KOPT-K1 (cell line): ENCODE results near the gene PDE4A.

Experiments
- H3K27ac ChIP-seq: fragments of 200-600 bp; sonication (generic); 2 replicates; pipeline ENCODE4 v1.5.1; 2016; ENCODE audit warnings: antibody characterized with exemption, mild to moderate bottlenecking, low read depth, low read length; ENCODE audit not compliant: poor library complexity, severe bottlenecking
- H3K36me3 ChIP-seq: fragments of 200-600 bp; sonication (generic); 2 replicates; pipeline ENCODE4 v1.5.1; 2017; ENCODE audit warnings: antibody characterized with exemption, mild to moderate bottlenecking, low read length, moderate library complexity; ENCODE audit not compliant: insufficient read depth
- H3K9me3 ChIP-seq: fragments of 200-600 bp; sonication (generic); 2 replicates; pipeline ENCODE4 v1.5.1; 2017; ENCODE audit warnings: antibody characterized with exemption, low read length, mild to moderate bottlenecking; ENCODE audit not compliant: insufficient read depth, poor library complexity, severe bottlenecking

PDE4A gene

GRCh38 chr19:10416380-10417257 lies 3.7 kb upstream of the PDE4A start:
- Histone ChIP-seq H3K9me3 (peaks cover 4% of the 10 kb centered on the region), H3K36me3 (no peaks in the 10 kb centered on the region), H3K27ac (no peak overlapping the region)

- H3K27ac ChIP-seq = no peak overlapping the region
- H3K9me3 ChIP-seq = peaks cover 4% of the 10 kb centered on the region
- H3K36me3 ChIP-seq = no peaks in the 10 kb centered on the region
Measured at GRCh38 chr19:10417541-10418234, 2.6 kb upstream of the PDE4A start.

DNA sequence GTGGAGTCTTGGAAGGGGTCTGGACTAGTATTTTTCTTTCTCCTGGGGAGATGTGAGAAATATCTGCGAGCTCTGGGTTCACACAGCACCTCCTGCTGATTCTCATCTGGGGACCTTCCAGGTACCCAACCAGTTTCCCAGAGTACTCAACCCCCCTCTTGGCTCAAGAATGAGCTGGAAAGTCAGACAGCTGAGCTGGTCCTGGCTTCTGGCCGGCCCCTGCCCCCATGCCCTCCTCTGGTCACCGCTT lies 2.2 kb upstream of the PDE4A start:
- Histone ChIP-seq H3K27ac (no peak overlapping the region), H3K36me3 (no peaks in the 10 kb centered on the region), H3K9me3 (peaks cover 4% of the 10 kb centered on the region)

GRCh38 chr19:10418485-10419199 lies 1.7 kb upstream of the PDE4A start:
- H3K36me3 ChIP-seq = no peaks in the 10 kb centered on the region
- H3K27ac ChIP-seq = no peak overlapping the region

DNA sequence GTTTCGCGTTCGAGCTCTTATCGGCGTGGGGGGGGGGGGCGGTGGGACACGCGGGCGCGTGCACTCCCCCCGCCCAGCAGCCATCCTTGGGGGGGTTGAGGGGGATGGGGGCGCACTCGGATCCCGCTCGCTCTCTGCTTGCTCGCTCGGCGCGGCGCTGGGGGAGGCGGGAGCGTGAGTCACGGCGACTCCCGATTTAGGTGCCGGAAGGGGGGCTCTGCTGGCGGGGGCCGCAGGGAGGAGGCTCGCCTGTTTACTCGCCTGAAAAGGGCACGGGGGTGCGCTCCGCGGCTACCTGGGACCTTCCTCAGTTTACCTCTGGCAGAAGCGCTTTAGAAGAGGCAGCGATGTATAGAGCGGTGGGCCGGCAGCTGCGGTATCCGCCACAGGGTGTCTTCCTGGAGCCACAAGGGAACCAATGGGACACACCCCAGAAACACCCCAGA lies 1.1 kb upstream of the PDE4A start:
- peaks cover 4% of the 10 kb centered on the region for H3K9me3 ChIP-seq
- no peaks in the 10 kb centered on the region for H3K36me3 ChIP-seq
- no peak overlapping the region for H3K27ac ChIP-seq

More at GRCh38 chr19:10418485-10419199, 1.7 kb upstream of the PDE4A start:
- H3K9me3 ChIP-seq = peaks cover 4% of the 10 kb centered on the region

- H3K9me3 ChIP-seq = no peaks in the 10 kb centered on the region
- no peak overlapping the region for H3K27ac ChIP-seq
- H3K36me3 ChIP-seq = no peaks in the 10 kb centered on the region
Measured at GRCh38 chr19:10419646-10420443, 493 bp upstream of the PDE4A start.

GRCh38 chr19:10421240-10422045 lies 1.1 kb downstream of the PDE4A start:
- H3K27ac ChIP-seq = no peak overlapping the region

DNA sequence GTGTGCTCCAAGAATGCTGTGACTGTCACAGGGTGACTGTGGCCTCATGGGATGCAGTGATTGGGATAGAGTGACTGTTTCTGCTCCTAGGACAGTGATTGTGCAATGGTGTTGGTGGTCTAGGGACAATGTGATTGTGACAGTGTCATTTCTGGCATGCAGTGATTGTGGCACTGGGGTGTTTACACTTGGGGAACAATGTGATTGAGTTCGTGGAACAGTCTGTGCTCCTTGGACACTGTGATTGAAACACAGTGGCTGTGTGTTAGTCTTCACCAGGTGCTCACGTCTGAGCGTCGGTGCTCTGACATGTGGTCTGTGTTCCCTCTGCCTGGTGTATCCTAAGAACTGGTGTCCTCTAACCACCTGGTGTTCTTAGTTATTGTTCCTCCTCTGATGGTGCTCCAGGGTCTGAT lies 1.7 kb downstream of the PDE4A start:
- H3K36me3 ChIP-seq = no peaks in the 10 kb centered on the region
- H3K9me3 ChIP-seq = no peaks in the 10 kb centered on the region
- no peak overlapping the region for H3K27ac ChIP-seq

More at GRCh38 chr19:10421240-10422045, 1.1 kb downstream of the PDE4A start:
- Histone ChIP-seq H3K36me3 (no peaks in the 10 kb centered on the region), H3K9me3 (no peaks in the 10 kb centered on the region)

- H3K9me3 ChIP-seq = no peaks in the 10 kb centered on the region
- H3K36me3 ChIP-seq = no peaks in the 10 kb centered on the region
- no peak overlapping the region for H3K27ac ChIP-seq
Measured at GRCh38 chr19:10422846-10423245, 2.5 kb downstream of the PDE4A start.

DNA sequence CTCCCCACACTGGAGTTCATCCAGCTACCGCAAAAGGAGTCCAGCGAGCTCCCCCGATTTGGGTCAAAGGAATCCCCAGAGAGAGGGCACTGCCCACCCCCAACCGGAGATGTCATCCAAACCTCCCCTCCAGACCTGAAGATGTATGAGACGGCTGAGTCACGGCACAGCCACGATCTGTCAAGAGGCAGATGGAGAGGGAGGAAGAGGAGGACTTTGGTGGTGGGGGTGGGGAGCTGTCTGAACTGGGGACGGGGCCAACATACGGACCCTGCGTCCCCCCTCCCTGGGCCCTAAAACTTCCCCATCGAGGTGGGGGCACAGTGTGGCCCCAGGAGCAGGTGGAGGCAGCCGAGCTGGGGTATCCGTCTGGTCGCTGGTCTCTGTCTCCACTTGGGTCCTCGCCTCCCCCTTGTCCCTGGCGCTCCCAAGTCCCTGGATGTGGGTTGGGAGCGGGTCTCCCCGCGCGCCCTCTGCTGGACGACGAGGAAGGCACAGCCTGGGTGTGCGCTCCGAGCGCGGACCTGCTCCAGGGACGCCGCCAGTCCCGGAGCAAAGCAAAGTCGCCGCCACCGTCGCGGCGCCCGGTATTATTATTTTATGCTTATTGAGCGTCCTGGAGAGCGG lies 3.8 kb downstream of the PDE4A start:
- Histone ChIP-seq H3K36me3 (no peaks in the 10 kb centered on the region), H3K9me3 (no peaks in the 10 kb centered on the region), H3K27ac (no peak overlapping the region)

DNA sequence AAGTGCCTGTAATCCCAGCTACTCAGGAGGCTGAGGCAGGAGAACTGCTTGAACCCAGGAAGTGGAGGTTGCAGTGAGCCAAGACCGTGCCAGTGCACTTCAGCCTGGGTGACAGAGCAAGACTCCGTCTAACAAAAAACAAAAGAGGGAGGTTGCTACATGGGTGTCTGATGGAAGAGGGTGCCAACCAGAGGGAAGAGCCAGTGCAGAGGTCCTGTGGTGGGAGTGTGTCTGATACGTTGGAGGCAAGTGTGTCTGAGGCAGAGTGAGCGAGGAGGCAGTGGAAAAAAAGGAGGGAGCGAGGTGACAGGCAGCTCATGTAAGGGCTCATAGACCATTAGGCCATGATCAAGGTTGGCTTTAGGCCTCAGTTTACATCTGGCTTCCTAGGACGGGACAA lies 6.8 kb downstream of the PDE4A start:
- H3K27ac ChIP-seq = no peak overlapping the region
- no peaks in the 10 kb centered on the region for H3K9me3 ChIP-seq
- no peaks in the 10 kb centered on the region for H3K36me3 ChIP-seq

GRCh38 chr19:10428996-10429381 lies 8.7 kb downstream of the PDE4A start:
- Histone ChIP-seq H3K36me3 (no peaks in the 10 kb centered on the region), H3K27ac (no peak overlapping the region), H3K9me3 (no peaks in the 10 kb centered on the region)

- Histone ChIP-seq H3K36me3 (no peaks in the 10 kb centered on the region), H3K9me3 (no peaks in the 10 kb centered on the region), H3K27ac (no peak overlapping the region)
Measured at GRCh38 chr19:10430505-10431253, 10.3 kb downstream of the PDE4A start.
